Activated CD8-positive, alpha-beta T cell treated with anti-CD3 and anti-CD28 coated beads for 36 hours (primary cell): ENCODE data around the gene SLC25A40. TPM values are rescaled to one million over a fixed set of nuclear protein-coding genes. Genes with fewer than 3 reads are reported as not detected.
"Not testable (repeated sequence)": the region's sequence is repeated elsewhere in the genome, so short reads cannot be mapped to it uniquely, and the experiment has no call there.

ENCODE experiments used
- ATAC-seq: fragments of 200-7000 bp; cut with Tn5 transposase; one replicate; pipeline ENCODE4 v1.10.0; 2021; ENCODE audit warnings: mild to moderate bottlenecking, moderate library complexity
- CTCF ChIA-PET: fragments of 350-600 bp; sonication (Branson Sonifier 250); formaldehyde crosslinking; loops from one replicate; lab custom pipeline; 2021; ENCODE audit warnings: antibody characterized with exemption; lab: Charles Lee
- POLR2A ChIA-PET: fragments of 350-600 bp; sonication (Branson Sonifier 250); formaldehyde crosslinking; loops from one replicate; lab custom pipeline; 2021; ENCODE audit warnings: antibody characterized with exemption; lab: Charles Lee
- DNase-seq: peaks from one replicate; pipeline ENCODE4 v3.0.0-alpha.2; 2020
- H3K27ac Mint-ChIP-seq: one replicate; pipeline ENCODE4 v1.8.0; 2021; ENCODE audit warnings: mild to moderate bottlenecking, mixed read lengths
- H3K27me3 Mint-ChIP-seq: one replicate; pipeline ENCODE4 v1.8.0; 2021; ENCODE audit warnings: mixed read lengths
- H3K36me3 Mint-ChIP-seq: one replicate; pipeline ENCODE4 v1.8.0; 2021; ENCODE audit warnings: low read depth, mixed read lengths
- H3K4me1 Mint-ChIP-seq: one replicate; pipeline ENCODE4 v1.8.0; 2021; ENCODE audit warnings: low read depth, mixed read lengths
- H3K4me3 Mint-ChIP-seq: one replicate; pipeline ENCODE4 v1.8.0; 2021; ENCODE audit warnings: mild to moderate bottlenecking, moderate library complexity, mixed read lengths
- H3K9me3 Mint-ChIP-seq: one replicate; pipeline ENCODE4 v1.8.0; 2021; ENCODE audit warnings: mixed read lengths
- CTCF ChIP-seq: fragments of 200-600 bp; IDR thresholded peaks from one replicate; pipeline ENCODE4 v1.8.0; 2022; ENCODE audit warnings: antibody characterized with exemption, mild to moderate bottlenecking
- intact Hi-C: fragments of 100-400 bp; cut with micrococcal nuclease; formaldehyde crosslinking; loops from one replicate; pipeline ENCODE4 v1.10.0; 2022
- total RNA-seq, 2 experiments: library from RNA; stranded (reverse); gene quantifications; one replicate each; pipeline ENCODE4 v1.2.3, GENCODE V29; 2021

SLC25A40 gene
- total RNA-seq, 2 experiments from 2014 or later, result 38.9 to 47.4 TPM

- CTCF ChIA-PET, result no interaction called here
- POLR2A ChIA-PET, result interaction anchor here (1.0 to 1.2 kb wide), 2 partner anchors 10 to 33 kb away, joined by 3 read pairs; no protein-coding TSS in a partner anchor
- intact Hi-C loops, result no loop called here
- Mint-ChIP-seq H3K4me3 (no peak overlapping the region), H3K27me3 (no peaks in the 10 kb centered on the region), H3K27ac (no peak overlapping the region), H3K36me3 (peaks cover 83% of the 10 kb centered on the region), H3K9me3 (peaks cover 30% of the 10 kb centered on the region), H3K4me1 (peaks cover 26% of the 10 kb centered on the region)
- ATAC-seq, result no peak
- no peak for DNase-seq
- no peak for TF ChIP-seq CTCF
Measured at GRCh38 chr7:87870471-87870870, 5.7 kb downstream of the SLC25A40 start.

- DNase-seq, H3K4me1 Mint-ChIP-seq, H3K27ac Mint-ChIP-seq, CTCF ChIA-PET, intact Hi-C loops, H3K27me3 Mint-ChIP-seq, H3K4me3 Mint-ChIP-seq, ATAC-seq: not testable (repeated sequence)
- peaks cover 26% of the 10 kb centered on the region for H3K9me3 Mint-ChIP-seq
- peaks cover 74% of the 10 kb centered on the region for H3K36me3 Mint-ChIP-seq
- POLR2A ChIA-PET, result interaction anchor here (1.1 kb wide), 1 partner anchor 61 kb away, joined by 3 read pairs; no protein-coding TSS in a partner anchor
Measured at GRCh38 chr7:87866533-87866932, 9.6 kb downstream of the SLC25A40 start.

GRCh38 chr7:87866089-87866488, 10.1 kb downstream of the SLC25A40 start:
- Mint-ChIP-seq H3K4me1 (peaks cover 3% of the 10 kb centered on the region), H3K4me3 (no peak overlapping the region), H3K36me3 (peaks cover 69% of the 10 kb centered on the region), H3K27ac (no peak overlapping the region), H3K9me3 (peaks cover 24% of the 10 kb centered on the region), H3K27me3 (no peaks in the 10 kb centered on the region)
- DNase-seq, result no peak
- no peak for ATAC-seq
- intact Hi-C loops, result no loop called here
- TF ChIP-seq CTCF, result no peak
- POLR2A ChIA-PET, result no interaction called here
- CTCF ChIA-PET, result interaction anchor here (0.7 kb wide), 1 partner anchor 237 kb away, joined by 3 read pairs; no protein-coding TSS in a partner anchor

- H3K27ac Mint-ChIP-seq, result peak overlapping the region; percentile 70
- no peak for TF ChIP-seq CTCF
- H3K4me3 Mint-ChIP-seq, result no peak overlapping the region
- H3K9me3 Mint-ChIP-seq, result no peaks in the 10 kb centered on the region
- ATAC-seq (peak; percentile 34), DNase-seq (no peak)
- intact Hi-C loops, result no loop called here
- peaks cover 48% of the 10 kb centered on the region for H3K36me3 Mint-ChIP-seq
- ChIA-PET CTCF (no interaction called here), POLR2A (no interaction called here)
- no peaks in the 10 kb centered on the region for H3K27me3 Mint-ChIP-seq
- H3K4me1 Mint-ChIP-seq, result peaks cover 19% of the 10 kb centered on the region
Measured at GRCh38 chr7:87858417-87859100, 17.6 kb downstream of the SLC25A40 start.

GRCh38 chr7:87853237-87853864, 22.8 kb downstream of the SLC25A40 start:
- peaks cover 36% of the 10 kb centered on the region for H3K36me3 Mint-ChIP-seq
- ATAC-seq (peak; percentile 27), DNase-seq (no peak)
- intact Hi-C loops, result no loop called here
- CTCF ChIA-PET, result no interaction called here
- no peak for TF ChIP-seq CTCF
- no peaks in the 10 kb centered on the region for H3K27me3 Mint-ChIP-seq
- no peak overlapping the region for H3K27ac Mint-ChIP-seq
- no peaks in the 10 kb centered on the region for H3K9me3 Mint-ChIP-seq
- no peak overlapping the region for H3K4me3 Mint-ChIP-seq
- POLR2A ChIA-PET, result no interaction called here
- H3K4me1 Mint-ChIP-seq, result peaks cover 20% of the 10 kb centered on the region
